ENCODE measurements around the gene LZTFL1.

The LZTFL1 gene

GRCh38 chr3:45806072-45806471 is 35.8 kb downstream of the LZTFL1 start:
- Mint-ChIP-seq H3K4me3 (no peak overlapping the region), H3K4me1 (ENCODE audit: low read depth) (peaks cover 13% of the 10 kb centered on the region), H3K9me3 (ENCODE audit: low read depth) (no peaks in the 10 kb centered on the region), H3K36me3 (peaks cover under 1% of the 10 kb centered on the region), H3K27me3 (no peaks in the 10 kb centered on the region), H3K27ac (no peak overlapping the region)

DNA sequence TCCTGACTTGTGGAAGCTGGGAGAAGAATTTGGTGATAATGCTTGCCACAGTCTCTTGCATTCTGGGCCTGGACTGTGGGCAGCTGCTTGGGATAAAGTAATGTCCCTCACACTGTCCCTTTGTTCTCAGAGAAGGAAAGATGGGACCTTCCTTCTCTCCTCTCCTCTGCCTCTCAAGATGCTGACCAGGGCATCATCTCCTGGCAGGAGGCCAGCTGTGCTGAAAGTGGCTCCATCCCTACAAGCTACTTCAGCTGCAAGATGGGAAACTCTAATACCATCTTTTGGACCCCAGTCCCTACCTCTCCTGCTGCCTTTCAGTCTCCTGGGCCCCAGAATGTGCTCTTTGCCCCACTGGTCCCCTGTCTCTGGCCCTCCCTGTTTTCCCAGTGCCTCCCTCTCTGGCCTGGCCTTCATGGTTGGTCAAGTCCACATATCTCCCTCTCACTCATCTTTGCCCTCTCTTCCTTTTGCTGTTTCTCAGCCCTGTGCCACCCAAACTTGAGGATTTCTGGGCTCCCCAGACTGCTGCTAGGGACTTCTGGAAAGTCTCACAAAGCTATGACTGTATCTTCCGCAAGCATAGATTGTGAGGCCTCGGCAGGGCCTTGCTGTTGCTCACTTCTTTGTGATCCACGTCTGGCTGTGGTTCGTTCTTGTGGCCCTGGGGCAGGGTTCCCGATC is 38.5 kb downstream of the LZTFL1 start:
- Mint-ChIP-seq H3K36me3 (no peaks in the 10 kb centered on the region), H3K27me3 (peaks cover 10% of the 10 kb centered on the region), H3K9me3 (ENCODE audit: low read depth) (no peaks in the 10 kb centered on the region), H3K4me1 (ENCODE audit: low read depth) (peaks cover 13% of the 10 kb centered on the region), H3K27ac (no peak overlapping the region), H3K4me3 (no peak overlapping the region)

GRCh38 chr3:45802146-45802545 is 39.8 kb downstream of the LZTFL1 start:
- no peaks in the 10 kb centered on the region for H3K9me3 Mint-ChIP-seq (ENCODE audit: low read depth)
- no peaks in the 10 kb centered on the region for H3K36me3 Mint-ChIP-seq
- peaks cover 17% of the 10 kb centered on the region for H3K27me3 Mint-ChIP-seq
- peaks cover 13% of the 10 kb centered on the region for H3K4me1 Mint-ChIP-seq (ENCODE audit: low read depth)
- H3K4me3 Mint-ChIP-seq, result no peak overlapping the region
- no peak overlapping the region for H3K27ac Mint-ChIP-seq

DNA sequence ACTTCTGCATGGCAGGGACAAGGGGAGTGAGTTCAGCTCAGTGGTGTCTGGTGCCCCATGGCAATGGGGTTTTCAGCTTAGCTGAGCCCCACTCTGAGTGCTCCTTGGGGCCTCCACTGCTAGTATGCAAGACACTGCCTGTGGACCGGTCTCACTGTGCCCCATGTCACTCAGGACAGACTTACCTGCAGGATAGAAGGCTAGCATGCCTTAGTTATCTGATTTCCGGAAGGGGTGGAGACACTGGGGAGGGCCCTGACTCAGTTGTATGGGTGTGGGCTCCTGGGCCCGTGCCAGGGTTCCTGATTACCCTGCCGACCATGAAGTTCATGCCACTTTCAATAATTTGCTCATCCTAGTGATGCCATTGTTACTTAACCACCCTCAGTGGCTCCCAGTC is 41.3 kb downstream of the LZTFL1 start:
- peaks cover 9% of the 10 kb centered on the region for H3K4me1 Mint-ChIP-seq (ENCODE audit: low read depth)
- no peak overlapping the region for H3K4me3 Mint-ChIP-seq
- no peaks in the 10 kb centered on the region for H3K9me3 Mint-ChIP-seq (ENCODE audit: low read depth)
- H3K27me3 Mint-ChIP-seq, result peaks cover 24% of the 10 kb centered on the region
- no peaks in the 10 kb centered on the region for H3K36me3 Mint-ChIP-seq
- no peak overlapping the region for H3K27ac Mint-ChIP-seq

DNA sequence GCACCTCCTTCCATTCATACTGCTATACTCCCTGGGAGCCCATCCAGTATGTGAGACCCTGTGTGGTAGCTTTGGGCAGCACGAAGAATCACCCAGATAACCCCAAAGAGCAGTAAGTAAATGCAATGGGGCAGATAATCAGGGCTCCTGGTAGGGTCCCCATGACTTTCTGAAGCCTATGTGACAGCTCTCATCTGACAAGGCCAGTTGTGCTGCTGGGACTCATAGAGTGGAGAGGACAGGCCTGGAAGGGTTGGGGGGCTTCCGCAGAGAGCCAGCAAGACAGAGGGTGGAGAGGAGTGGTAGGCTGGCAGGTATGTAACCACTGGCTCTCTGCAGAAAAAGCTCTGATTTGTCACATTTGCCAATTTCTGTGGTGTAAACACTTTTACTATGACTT is 42.3 kb downstream of the LZTFL1 start:
- Mint-ChIP-seq H3K4me1 (ENCODE audit: low read depth) (peaks cover 11% of the 10 kb centered on the region), H3K4me3 (no peak overlapping the region), H3K36me3 (no peaks in the 10 kb centered on the region), H3K27ac (no peak overlapping the region), H3K27me3 (peaks cover 34% of the 10 kb centered on the region), H3K9me3 (ENCODE audit: low read depth) (no peaks in the 10 kb centered on the region)

- peaks cover 43% of the 10 kb centered on the region for H3K27me3 Mint-ChIP-seq
- H3K4me3 Mint-ChIP-seq, result no peak overlapping the region
- peaks cover 11% of the 10 kb centered on the region for H3K4me1 Mint-ChIP-seq (ENCODE audit: low read depth)
- H3K36me3 Mint-ChIP-seq, result no peaks in the 10 kb centered on the region
- H3K9me3 Mint-ChIP-seq (ENCODE audit: low read depth), result no peaks in the 10 kb centered on the region
- no peak overlapping the region for H3K27ac Mint-ChIP-seq
Observed at GRCh38 chr3:45798034-45798433, 43.9 kb downstream of the LZTFL1 start.

GRCh38 chr3:45796902-45797637 is 44.8 kb downstream of the LZTFL1 start:
- peaks cover 11% of the 10 kb centered on the region for H3K4me1 Mint-ChIP-seq (ENCODE audit: low read depth)
- no peaks in the 10 kb centered on the region for H3K9me3 Mint-ChIP-seq (ENCODE audit: low read depth)
- H3K27me3 Mint-ChIP-seq, result peaks cover 43% of the 10 kb centered on the region
- H3K27ac Mint-ChIP-seq, result no peak overlapping the region
- H3K36me3 Mint-ChIP-seq, result no peaks in the 10 kb centered on the region
- H3K4me3 Mint-ChIP-seq, result peak overlapping the region; percentile 67

DNA sequence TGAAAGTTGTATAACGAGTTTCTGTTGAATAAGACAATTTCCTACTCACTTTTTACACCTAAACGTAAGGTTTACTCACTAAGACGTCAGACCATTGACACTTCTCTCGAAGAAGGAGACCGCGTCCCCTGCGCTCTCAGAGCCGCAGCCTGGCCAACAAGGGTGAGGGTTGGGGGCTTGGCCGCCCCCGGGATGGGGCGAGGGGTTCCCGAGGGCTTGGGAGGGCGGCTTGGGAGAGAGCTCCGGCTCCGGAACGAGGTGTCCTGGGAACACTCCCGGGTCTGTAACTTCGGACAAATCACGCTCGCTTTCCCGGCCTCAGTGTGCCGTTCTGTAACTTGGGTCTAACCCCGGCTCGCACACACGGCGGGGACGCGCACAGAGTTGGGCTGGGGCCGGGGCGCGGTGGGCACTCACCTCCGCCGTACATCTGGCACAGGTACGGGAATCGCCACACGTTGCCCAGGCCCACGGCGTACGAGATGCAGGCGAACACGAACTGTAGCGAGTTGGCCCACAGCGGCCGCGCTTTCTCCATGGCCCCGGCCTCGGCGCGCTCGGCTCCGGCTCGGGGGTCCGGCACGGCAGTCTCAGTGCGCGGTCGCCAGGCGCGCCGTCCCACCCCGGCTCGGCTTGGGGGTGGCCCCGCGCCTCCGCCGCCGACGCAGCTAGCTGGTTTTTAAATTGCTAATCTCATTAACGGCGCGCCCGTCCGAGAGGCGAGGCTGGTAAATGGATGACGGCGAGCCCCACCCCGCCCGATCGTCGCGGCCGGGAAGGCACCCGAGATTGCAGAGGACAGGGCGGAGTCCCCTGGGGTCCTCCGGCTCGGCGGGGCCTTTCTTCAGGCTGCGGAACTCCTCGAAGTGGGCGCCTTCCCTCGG is 45.8 kb downstream of the LZTFL1 start, which contains the start of gene SLC6A20:
Gene SLC6A20 (minus strand): TSS at position 655 of the 884 bp plus-strand sequence. CDS start 117 bp downstream, at position 538.
- Mint-ChIP-seq H3K36me3 (no peaks in the 10 kb centered on the region), H3K27ac (no peak within 1 kb of the TSS), H3K9me3 (ENCODE audit: low read depth) (no peaks in the 10 kb centered on the region), H3K4me1 (ENCODE audit: low read depth) (peaks cover 11% of the 10 kb centered on the region), H3K27me3 (peaks cover 43% of the 10 kb centered on the region), H3K4me3 (peak within 1 kb of the TSS; percentile 85)

- no peaks in the 10 kb centered on the region for H3K36me3 Mint-ChIP-seq
- no peaks in the 10 kb centered on the region for H3K9me3 Mint-ChIP-seq (ENCODE audit: low read depth)
- H3K4me3 Mint-ChIP-seq, result peak overlapping the region; percentile 85
- H3K27me3 Mint-ChIP-seq, result peaks cover 43% of the 10 kb centered on the region
- peaks cover 11% of the 10 kb centered on the region for H3K4me1 Mint-ChIP-seq (ENCODE audit: low read depth)
- no peak overlapping the region for H3K27ac Mint-ChIP-seq
Observed at GRCh38 chr3:45795509-45795881, 46.4 kb downstream of the LZTFL1 start.

- Mint-ChIP-seq H3K36me3 (no peaks in the 10 kb centered on the region), H3K4me1 (ENCODE audit: low read depth) (peaks cover 11% of the 10 kb centered on the region), H3K27ac (no peak overlapping the region), H3K4me3 (peak overlapping the region; percentile 30), H3K27me3 (peaks cover 42% of the 10 kb centered on the region), H3K9me3 (ENCODE audit: low read depth) (peaks cover 4% of the 10 kb centered on the region)
Observed at GRCh38 chr3:45794660-45795059, 47.3 kb downstream of the LZTFL1 start.

DNA sequence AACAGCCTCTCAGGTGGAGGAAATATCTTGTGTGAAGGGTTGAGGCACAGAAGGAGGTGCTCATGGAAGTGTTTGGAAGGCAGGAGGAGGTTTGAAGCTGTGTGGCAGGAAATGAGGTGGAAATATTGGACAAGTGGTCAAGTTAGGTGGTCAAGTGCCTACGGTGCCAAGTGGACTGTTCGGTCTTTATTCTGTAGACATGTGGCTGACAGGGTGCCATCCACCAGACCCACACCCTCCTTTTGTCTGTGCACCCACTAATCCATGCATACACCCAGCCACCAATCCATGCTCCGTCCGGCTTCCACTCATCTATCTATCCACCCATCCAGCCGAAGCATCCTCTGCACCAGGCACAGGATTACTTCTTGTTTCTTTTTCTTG is 47.8 kb downstream of the LZTFL1 start:
- H3K9me3 Mint-ChIP-seq (ENCODE audit: low read depth), result peaks cover 4% of the 10 kb centered on the region
- peaks cover 38% of the 10 kb centered on the region for H3K27me3 Mint-ChIP-seq
- no peak overlapping the region for H3K4me3 Mint-ChIP-seq
- H3K4me1 Mint-ChIP-seq (ENCODE audit: low read depth), result peaks cover 11% of the 10 kb centered on the region
- H3K36me3 Mint-ChIP-seq, result no peaks in the 10 kb centered on the region
- no peak overlapping the region for H3K27ac Mint-ChIP-seq

DNA sequence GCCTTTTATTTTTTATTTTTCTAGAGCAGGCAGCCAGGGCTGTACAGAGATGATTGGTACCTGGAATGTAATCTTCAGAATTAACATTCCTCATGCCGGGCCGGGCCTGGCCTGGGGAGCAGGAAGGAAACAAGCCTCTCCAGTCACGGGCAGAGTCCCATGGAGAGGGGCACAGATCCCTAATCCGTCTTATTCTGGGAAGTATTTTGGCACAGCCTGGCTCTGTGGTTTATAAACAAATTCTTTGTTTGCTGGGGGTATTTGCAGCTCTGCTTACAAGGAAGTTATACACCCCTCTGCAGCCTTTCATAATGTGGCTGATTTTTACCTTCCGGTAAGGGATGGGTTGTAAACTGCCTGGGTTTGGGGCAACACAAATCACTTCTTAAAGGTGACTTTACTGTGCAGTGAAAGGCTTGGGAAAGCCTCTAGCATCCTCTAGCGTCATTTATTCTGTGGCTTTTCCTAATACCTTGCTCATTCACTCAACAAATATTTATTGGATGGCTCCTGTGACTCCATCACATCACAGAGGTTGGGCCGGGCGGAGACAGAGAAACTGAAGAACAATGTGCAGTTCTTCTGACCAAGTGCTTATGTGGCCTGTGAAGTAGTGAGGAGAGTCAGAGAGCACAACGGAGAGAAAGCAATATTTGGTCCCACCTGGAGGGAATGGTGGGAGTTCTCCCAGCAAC is 48.3 kb downstream of the LZTFL1 start:
- Mint-ChIP-seq H3K27me3 (peaks cover 33% of the 10 kb centered on the region), H3K4me3 (no peak overlapping the region), H3K9me3 (ENCODE audit: low read depth) (peaks cover 9% of the 10 kb centered on the region), H3K36me3 (no peaks in the 10 kb centered on the region), H3K4me1 (ENCODE audit: low read depth) (peaks cover 11% of the 10 kb centered on the region), H3K27ac (no peak overlapping the region)

- peaks cover 29% of the 10 kb centered on the region for H3K27me3 Mint-ChIP-seq
- no peak overlapping the region for H3K27ac Mint-ChIP-seq
- H3K4me1 Mint-ChIP-seq (ENCODE audit: low read depth), result peaks cover 11% of the 10 kb centered on the region
- no peaks in the 10 kb centered on the region for H3K36me3 Mint-ChIP-seq
- H3K9me3 Mint-ChIP-seq (ENCODE audit: low read depth), result peaks cover 9% of the 10 kb centered on the region
- no peak overlapping the region for H3K4me3 Mint-ChIP-seq
Observed at GRCh38 chr3:45792516-45793172, 49.3 kb downstream of the LZTFL1 start.

GRCh38 chr3:45792036-45792435 is 49.9 kb downstream of the LZTFL1 start:
- no peak overlapping the region for H3K4me3 Mint-ChIP-seq
- H3K27ac Mint-ChIP-seq, result no peak overlapping the region
- peaks cover 25% of the 10 kb centered on the region for H3K27me3 Mint-ChIP-seq
- peaks cover 8% of the 10 kb centered on the region for H3K4me1 Mint-ChIP-seq (ENCODE audit: low read depth)
- H3K9me3 Mint-ChIP-seq (ENCODE audit: low read depth), result peaks cover 9% of the 10 kb centered on the region
- no peaks in the 10 kb centered on the region for H3K36me3 Mint-ChIP-seq

All from activated naive CD8-positive, alpha-beta T cell (primary cell).